Measurements from ENCODE around the gene OR4C3.
A peak's percentile ranks its signal among the peaks of the same experiment; 100 is the strongest.
"Not testable (repeated sequence)": the region's sequence is repeated elsewhere in the genome, so short reads cannot be mapped to it uniquely, and the experiment has no call there.

OR4C3 gene

DNA sequence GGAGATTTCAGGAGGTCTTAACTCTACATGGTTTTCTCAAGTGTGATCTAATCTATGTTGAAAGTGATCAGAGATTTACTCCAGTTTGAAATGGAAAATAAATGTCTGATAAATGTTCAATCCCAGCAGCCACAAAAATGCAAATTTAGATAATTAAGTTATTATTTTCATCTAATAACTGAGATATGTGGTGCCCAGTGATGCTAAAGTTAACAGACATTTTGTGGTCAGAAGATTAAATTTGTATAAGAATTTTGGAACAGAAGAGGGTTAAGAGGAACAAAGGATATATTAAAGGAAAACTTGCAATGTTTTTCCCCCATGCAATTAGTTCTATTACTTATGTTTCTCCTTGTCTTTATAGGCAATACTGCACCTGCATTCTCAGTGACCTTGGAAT lies at the start of gene OR4C3:
Gene OR4C3, plus strand, starts transcription at position 301 of the 400 bp plus-strand sequence. CDS start 102 bp downstream, outside the sequence.
- in situ Hi-C loops (cut with HindIII; ENCODE audit: low pct_ligation_motif_present, low sequenced_read_pairs); H3K27me3 ChIP-seq (replicated peaks); DNase-seq: not testable (repeated sequence)

DNA sequence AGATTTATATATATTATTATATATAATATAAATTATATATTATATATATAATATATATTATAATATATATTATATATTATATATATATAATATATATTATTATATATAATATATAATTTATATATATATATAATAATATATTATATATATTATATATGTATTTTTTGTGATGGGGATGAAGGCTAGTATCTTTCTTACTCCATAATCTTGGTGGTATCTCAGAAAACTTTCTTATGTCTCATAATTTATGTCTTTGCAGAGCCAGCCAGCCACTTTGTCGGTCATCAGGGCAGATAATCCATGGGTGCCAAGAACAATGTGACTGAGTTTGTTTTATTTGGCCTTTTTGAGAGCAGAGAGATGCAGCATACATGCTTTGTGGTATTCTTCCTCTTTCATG lies 18.8 kb upstream of the OR4C3 start, which contains the start of gene OR4S1:
Gene OR4S1, plus strand, starts transcription at position 301 of the 400 bp plus-strand sequence. Its CDS starts 0 bp downstream, at position 301.
- Histone ChIP-seq H3K27ac (no peak within 1 kb of the TSS), H3K27me3 (replicated peaks) (no peaks in the 10 kb centered on the region), H3K4me3 (ENCODE audit: low read depth, low read length) (no peak within 1 kb of the TSS), H3K36me3 (replicated peaks) (no peaks in the 10 kb centered on the region)
- no peak for TF ChIP-seq CTCF (IDR thresholded peaks at IDR 0.05; ENCODE audit: low read depth, low read length, missing control alignments)
- in situ Hi-C loops (cut with HindIII; ENCODE audit: low pct_ligation_motif_present, low sequenced_read_pairs): no loop called here
- DNase-seq: no peak

More for the DNA sequence above, at the start of gene OR4C3:
- not testable (repeated sequence) for H3K27ac ChIP-seq; H3K36me3 ChIP-seq (replicated peaks); H3K4me3 ChIP-seq (ENCODE audit: low read depth, low read length)

GRCh38 chr11:48307760-48308386 lies 16.8 kb upstream of the OR4C3 start:
- Histone ChIP-seq H3K36me3 (replicated peaks) (no peaks in the 10 kb centered on the region), H3K27ac (no peak overlapping the region), H3K4me3 (ENCODE audit: low read depth, low read length) (no peak overlapping the region), H3K27me3 (replicated peaks) (no peaks in the 10 kb centered on the region)
- peak; percentile 86 for TF ChIP-seq CTCF (IDR thresholded peaks at IDR 0.05; ENCODE audit: low read depth, low read length, missing control alignments)
- peak; percentile 59 for DNase-seq
- in situ Hi-C loops (cut with HindIII; ENCODE audit: low pct_ligation_motif_present, low sequenced_read_pairs): no loop called here

GRCh38 chr11:48313590-48313989 lies 11.1 kb upstream of the OR4C3 start:
- in situ Hi-C loops (cut with HindIII; ENCODE audit: low pct_ligation_motif_present, low sequenced_read_pairs); H3K4me3 ChIP-seq (ENCODE audit: low read depth, low read length); H3K36me3 ChIP-seq (replicated peaks); DNase-seq; H3K27me3 ChIP-seq (replicated peaks); H3K27ac ChIP-seq: not testable (repeated sequence)

- DNase-seq; H3K36me3 ChIP-seq (replicated peaks); H3K4me3 ChIP-seq (ENCODE audit: low read depth, low read length); in situ Hi-C loops (cut with HindIII; ENCODE audit: low pct_ligation_motif_present, low sequenced_read_pairs); H3K27me3 ChIP-seq (replicated peaks); H3K27ac ChIP-seq: not testable (repeated sequence)
Measured at GRCh38 chr11:48319813-48320212, 4.9 kb upstream of the OR4C3 start.

- no peak for TF ChIP-seq CTCF (IDR thresholded peaks at IDR 0.05; ENCODE audit: low read depth, low read length, missing control alignments)
- in situ Hi-C loops (cut with HindIII; ENCODE audit: low pct_ligation_motif_present, low sequenced_read_pairs): no loop called here
- no peak for DNase-seq
- Histone ChIP-seq H3K4me3 (ENCODE audit: low read depth, low read length) (no peak overlapping the region), H3K27me3 (replicated peaks) (no peaks in the 10 kb centered on the region), H3K36me3 (replicated peaks) (no peaks in the 10 kb centered on the region), H3K27ac (no peak overlapping the region)
Measured at GRCh38 chr11:48341466-48341865, 16.7 kb downstream of the OR4C3 start.

GRCh38 chr11:48342505-48342904 lies 17.8 kb downstream of the OR4C3 start:
- H3K36me3 ChIP-seq (replicated peaks); H3K27ac ChIP-seq; in situ Hi-C loops (cut with HindIII; ENCODE audit: low pct_ligation_motif_present, low sequenced_read_pairs); DNase-seq; H3K4me3 ChIP-seq (ENCODE audit: low read depth, low read length); H3K27me3 ChIP-seq (replicated peaks): not testable (repeated sequence)

DNA sequence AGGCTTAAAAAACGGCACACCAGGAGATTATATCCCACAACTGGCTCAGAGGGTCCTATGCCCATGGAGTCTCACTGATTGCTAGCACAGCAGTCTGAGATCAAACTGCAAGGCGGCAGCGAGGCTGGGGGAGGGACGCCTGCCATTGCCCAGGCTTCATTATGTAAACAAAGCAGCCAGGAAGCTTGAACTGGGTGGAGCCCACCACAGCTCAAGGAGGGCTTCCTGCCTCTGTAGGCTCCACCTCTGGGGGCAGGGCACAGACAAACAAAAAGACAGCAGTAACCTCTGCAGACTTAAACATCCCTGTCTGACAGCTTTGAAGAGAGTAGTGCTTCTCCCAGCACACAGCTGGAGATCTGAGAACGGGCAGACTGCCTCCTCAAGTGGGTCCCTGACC lies 21.6 kb downstream of the OR4C3 start:
- in situ Hi-C loops (cut with HindIII; ENCODE audit: low pct_ligation_motif_present, low sequenced_read_pairs); H3K4me3 ChIP-seq (ENCODE audit: low read depth, low read length); H3K27me3 ChIP-seq (replicated peaks); DNase-seq; H3K36me3 ChIP-seq (replicated peaks); H3K27ac ChIP-seq: not testable (repeated sequence)

Data from brain microvascular endothelial cell (primary cell).